Parathyroid adenoma (tissue), 2 donors: ENCODE measurements around the gene PPP5C.
"Not testable (repeated sequence)": the region's sequence is repeated elsewhere in the genome, so short reads cannot be mapped to it uniquely, and the experiment has no call there.

Experiments
- H2AFZ ChIP-seq: fragments of 300-600 bp; sonication (generic); one replicate; pipeline ENCODE4 v1.7.0; 2017; ENCODE audit warnings: antibody characterized with exemption, mild to moderate bottlenecking
- H3K27ac ChIP-seq: fragments of 300-600 bp; sonication (generic); one replicate; pipeline ENCODE4 v1.7.0; 2017
- H3K27me3 ChIP-seq: fragments of 300-600 bp; sonication (generic); one replicate; pipeline ENCODE4 v1.7.0; 2017; ENCODE audit warnings: low read length; ENCODE audit not compliant: control insufficient read depth, insufficient read depth
- H3K36me3 ChIP-seq: fragments of 300-600 bp; sonication (generic); one replicate; pipeline ENCODE4 v1.7.0; 2017; ENCODE audit warnings: low read length; ENCODE audit not compliant: control insufficient read depth, insufficient read depth
- H3K4me1 ChIP-seq: fragments of 300-600 bp; sonication (generic); one replicate; pipeline ENCODE4 v1.7.0; 2017; ENCODE audit warnings: control low read depth
- H3K4me2 ChIP-seq: fragments of 300-600 bp; sonication (generic); one replicate; pipeline ENCODE4 v1.7.0; 2017; ENCODE audit warnings: low read length
- H3K4me3 ChIP-seq: fragments of 300-600 bp; sonication (generic); one replicate; pipeline ENCODE4 v1.7.0; 2017; ENCODE audit warnings: low read depth, low read length
- H3K79me2 ChIP-seq: fragments of 300-600 bp; sonication (generic); one replicate; pipeline ENCODE4 v1.7.0; 2017; ENCODE audit warnings: control low read depth
- H3K9ac ChIP-seq: fragments of 300-600 bp; sonication (generic); one replicate; pipeline ENCODE4 v1.7.0; 2017; ENCODE audit warnings: mild to moderate bottlenecking
- H3K9me3 ChIP-seq: fragments of 300-600 bp; sonication (generic); one replicate; pipeline ENCODE4 v1.7.0; 2017; ENCODE audit warnings: low read length; ENCODE audit not compliant: control insufficient read depth
- CTCF ChIP-seq: fragments of 300-600 bp; sonication (generic); IDR thresholded peaks from one replicate; pipeline ENCODE4 v1.7.0; 2017; ENCODE audit warnings: antibody characterized with exemption, mild to moderate bottlenecking
- donor health status: primary hyperparathyroidism.

The PPP5C gene

GRCh38 chr19:46320559-46320958 lies 26.3 kb upstream of the PPP5C start:
- Histone ChIP-seq H3K79me2 (no peaks in the 10 kb centered on the region), H3K27me3 (no peaks in the 10 kb centered on the region), H3K4me2 (no peak overlapping the region), H3K4me3 (no peak overlapping the region), H3K9ac (no peak overlapping the region), H2AFZ (no peak overlapping the region), H3K27ac (no peak overlapping the region), H3K4me1 (no peaks in the 10 kb centered on the region), H3K36me3 (no peaks in the 10 kb centered on the region), H3K9me3 (no peaks in the 10 kb centered on the region)
- no peak for TF ChIP-seq CTCF

DNA sequence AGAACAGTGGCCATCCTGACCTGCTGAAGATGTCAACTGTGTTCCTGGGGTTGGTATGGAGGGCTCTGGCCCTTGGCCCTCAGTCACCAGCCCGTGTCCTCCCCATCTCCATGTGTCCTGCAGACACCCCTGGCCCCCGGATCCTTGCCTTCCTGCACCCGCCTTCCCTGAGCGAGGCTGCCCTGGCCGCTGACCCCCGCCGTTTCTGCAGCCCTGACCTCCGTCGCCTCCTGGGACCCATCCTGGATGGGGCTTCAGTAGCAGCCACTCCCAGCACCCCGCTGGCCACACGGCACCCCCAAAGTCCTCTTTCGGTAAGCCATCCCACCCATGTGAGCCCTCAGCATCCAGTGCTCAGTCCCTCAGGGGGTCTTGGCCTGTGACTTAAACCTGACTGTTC lies 25.2 kb upstream of the PPP5C start:
- Histone ChIP-seq H3K9me3 (no peaks in the 10 kb centered on the region), H3K9ac (no peak overlapping the region), H3K4me2 (no peak overlapping the region), H3K4me3 (no peak overlapping the region), H3K27ac (no peak overlapping the region), H3K36me3 (no peaks in the 10 kb centered on the region), H3K27me3 (no peaks in the 10 kb centered on the region), H3K4me1 (no peaks in the 10 kb centered on the region), H3K79me2 (no peaks in the 10 kb centered on the region), H2AFZ (no peak overlapping the region)
- TF ChIP-seq CTCF: no peak

DNA sequence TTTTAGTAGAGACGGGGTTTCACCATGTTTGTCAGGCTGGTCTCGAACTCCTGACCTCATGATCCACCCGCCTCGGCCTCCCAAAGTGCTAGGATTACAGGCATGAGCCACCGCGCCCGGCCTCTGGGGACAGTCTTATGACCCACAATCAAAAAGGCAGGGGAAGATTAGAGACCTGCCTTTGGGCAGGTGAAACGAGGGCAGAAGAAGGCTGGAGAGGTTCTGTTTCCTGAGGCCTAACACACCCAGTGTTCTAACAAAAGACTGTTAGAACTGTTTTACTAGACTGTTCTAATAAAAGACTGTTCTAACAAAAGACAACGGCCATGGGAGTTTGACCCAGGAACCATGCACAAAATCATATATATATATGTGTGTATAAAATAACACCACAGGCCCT lies 23.7 kb upstream of the PPP5C start:
- not testable (repeated sequence) for H3K36me3 ChIP-seq, H3K4me3 ChIP-seq

DNA sequence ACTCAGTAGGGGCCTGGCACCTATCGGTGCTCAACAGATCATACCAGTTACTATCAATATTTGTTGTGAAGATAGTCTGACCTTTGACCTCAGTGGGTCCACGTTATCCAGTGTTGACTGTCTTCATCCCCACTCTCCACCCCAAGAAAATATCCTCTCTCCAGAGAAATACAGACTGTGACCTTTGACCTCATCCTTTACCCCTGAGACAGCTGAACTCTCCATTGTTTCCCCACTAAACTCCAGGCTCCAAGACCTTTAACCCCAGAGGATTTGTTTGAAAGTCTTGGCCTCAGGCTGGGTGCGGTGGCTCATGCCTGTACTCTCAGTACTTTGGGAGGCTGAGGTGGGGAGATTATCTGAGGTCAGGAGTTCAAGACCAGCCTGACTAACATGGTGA lies 22.6 kb upstream of the PPP5C start:
- H3K36me3 ChIP-seq: no peaks in the 10 kb centered on the region
- H3K4me3 ChIP-seq: no peak overlapping the region
- H2AFZ ChIP-seq: no peak overlapping the region
- no peak overlapping the region for H3K9ac ChIP-seq
- H3K4me1 ChIP-seq: no peaks in the 10 kb centered on the region
- no peaks in the 10 kb centered on the region for H3K27me3 ChIP-seq
- H3K79me2 ChIP-seq: no peaks in the 10 kb centered on the region
- H3K27ac ChIP-seq: no peak overlapping the region
- TF ChIP-seq CTCF: no peak
- no peak overlapping the region for H3K4me2 ChIP-seq
- no peaks in the 10 kb centered on the region for H3K9me3 ChIP-seq

More for the DNA sequence above, 23.7 kb upstream of the PPP5C start:
- H3K27me3 ChIP-seq, H3K27ac ChIP-seq, H3K79me2 ChIP-seq, H3K4me1 ChIP-seq, H3K4me2 ChIP-seq, H2AFZ ChIP-seq, H3K9me3 ChIP-seq, H3K9ac ChIP-seq: not testable (repeated sequence)

DNA sequence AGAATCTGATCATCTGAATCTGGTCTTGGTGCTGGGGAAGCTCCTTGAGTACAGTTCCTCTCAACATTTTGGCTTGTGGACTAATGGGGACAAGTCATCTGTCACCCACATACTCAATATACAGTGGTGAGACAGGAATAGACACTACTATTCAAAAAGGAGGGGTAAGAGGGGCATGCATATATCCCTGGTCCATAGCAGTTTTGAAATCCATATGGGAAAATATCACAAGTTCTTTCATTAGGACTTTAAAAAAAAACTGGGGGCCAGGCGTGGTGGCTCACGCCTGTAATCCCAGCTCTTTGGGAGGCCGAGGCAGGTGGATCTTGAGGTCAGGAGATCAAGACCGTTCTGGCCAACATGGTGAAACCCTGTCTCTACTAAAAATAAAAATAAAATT lies 20.3 kb upstream of the PPP5C start:
- H3K27me3 ChIP-seq: no peaks in the 10 kb centered on the region
- no peak overlapping the region for H3K9ac ChIP-seq
- no peaks in the 10 kb centered on the region for H3K79me2 ChIP-seq
- H3K4me1 ChIP-seq: no peaks in the 10 kb centered on the region
- TF ChIP-seq CTCF: no peak
- no peak overlapping the region for H3K4me3 ChIP-seq
- H3K4me2 ChIP-seq: no peak overlapping the region
- no peak overlapping the region for H2AFZ ChIP-seq
- no peak overlapping the region for H3K27ac ChIP-seq
- H3K9me3 ChIP-seq: no peaks in the 10 kb centered on the region
- H3K36me3 ChIP-seq: no peaks in the 10 kb centered on the region
